Peyer's patch (tissue), 4 donors: ENCODE data around the gene EYA2.

Source experiments
- CTCF ChIP-seq, 6 experiments: fragments of 450-650 bp in 4 of 6; fragments of 200-600 bp in 2 of 6; sonication (generic) in 1 of 6; IDR thresholded peaks; one replicate each; pipeline ENCODE4 v1.5.1; 2017 to 2019; ENCODE audit warnings: antibody characterized with exemption in 6 of 6, mild to moderate bottlenecking in 3 of 6, moderate library complexity in 1 of 6
- POLR2A ChIP-seq, 2 donors: fragments of 450-650 bp; IDR thresholded peaks; one replicate each; pipeline ENCODE4 v1.5.1; 2017; ENCODE audit warnings: antibody characterized with exemption in 2 of 2, mild to moderate bottlenecking in 2 of 2, moderate library complexity in 2 of 2

GRCh38 chr20:47235111-47235510 lies 340.5 kb downstream of the EYA2 start:
- TF ChIP-seq CTCF (IDR thresholded peaks at IDR 0.05) (no peak), POLR2A (IDR thresholded peaks at IDR 0.05) (no peak)
